Measurements from ENCODE around the gene FBXO28. TPM values are rescaled to one million over a fixed set of nuclear protein-coding genes. Genes with fewer than 3 reads are reported as not detected.
A peak's percentile ranks its signal among the peaks of the same experiment; 100 is the strongest.

The FBXO28 gene
- 10 to 100 TPM; 40.2 to 65.7 (median 45.7) TPM for total RNA-seq

GRCh38 chr1:224113918-224114786 lies at the start of gene FBXO28:
FBXO28 (plus strand) TSS chr1:224114111; CDS start chr1:224114130, 19 bp downstream.
- peak within 1 kb of the TSS; percentile 83 for H3K4me3 ChIP-seq
- H3K27me3 ChIP-seq, result no peaks in the 10 kb centered on the region
- no peaks in the 10 kb centered on the region for H3K36me3 ChIP-seq
- H3K27ac ChIP-seq, result peak within 1 kb of the TSS; percentile 87
- TF ChIP-seq CTCF (IDR thresholded peaks at IDR 0.05), result no peak
- TF ChIP-seq POLR2AphosphoS5 (IDR thresholded peaks at IDR 0.05), result peak; percentile 77 to 94 (median 77)
- TF ChIP-seq POLR2A (IDR thresholded peaks at IDR 0.05), result peak; percentile 60 to 88
- no peak for TF ChIP-seq EP300 (IDR thresholded peaks at IDR 0.05)
- peaks cover 29% of the 10 kb centered on the region for H3K4me1 ChIP-seq
- no peaks in the 10 kb centered on the region for H3K9me3 ChIP-seq
- peak; percentile 97 to 98 for DNase-seq (ENCODE audit: low spot score in 2 of 2)
- WGBS, result 1% methylated on average over 28 of the region's 60 CpGs

- DNase-seq (ENCODE audit: low spot score in 2 of 2), result no peak
- no peaks in the 10 kb centered on the region for H3K9me3 ChIP-seq
- H3K27ac ChIP-seq, result no peak overlapping the region
- no peaks in the 10 kb centered on the region for H3K36me3 ChIP-seq
- H3K4me1 ChIP-seq, result no peaks in the 10 kb centered on the region
- WGBS, result 73% methylated on average over 5 of the region's 5 CpGs
- H3K4me3 ChIP-seq, result no peak overlapping the region
- no peak for TF ChIP-seq EP300 (IDR thresholded peaks at IDR 0.05)
- no peak for TF ChIP-seq CTCF (IDR thresholded peaks at IDR 0.05)
- no peak for TF ChIP-seq POLR2AphosphoS5 (IDR thresholded peaks at IDR 0.05)
- TF ChIP-seq POLR2A (IDR thresholded peaks at IDR 0.05), result no peak
- no peaks in the 10 kb centered on the region for H3K27me3 ChIP-seq
Measured at GRCh38 chr1:224064150-224064549, 49.8 kb upstream of the FBXO28 start.

- no peak for DNase-seq (ENCODE audit: low spot score in 2 of 2)
- 57% methylated on average over 2 of the region's 2 CpGs for WGBS
- H3K27me3 ChIP-seq, result no peaks in the 10 kb centered on the region
- H3K4me3 ChIP-seq, result no peak overlapping the region
- TF ChIP-seq POLR2A (IDR thresholded peaks at IDR 0.05) (no peak), EP300 (IDR thresholded peaks at IDR 0.05) (no peak), POLR2AphosphoS5 (IDR thresholded peaks at IDR 0.05) (no peak), CTCF (IDR thresholded peaks at IDR 0.05) (no peak)
- H3K36me3 ChIP-seq, result no peaks in the 10 kb centered on the region
- H3K9me3 ChIP-seq, result no peaks in the 10 kb centered on the region
- H3K4me1 ChIP-seq, result no peaks in the 10 kb centered on the region
- H3K27ac ChIP-seq, result no peak overlapping the region
Measured at GRCh38 chr1:224065455-224065854, 48.5 kb upstream of the FBXO28 start.

GRCh38 chr1:224067207-224067606 lies 46.7 kb upstream of the FBXO28 start:
- H3K9me3 ChIP-seq, result no peaks in the 10 kb centered on the region
- no peaks in the 10 kb centered on the region for H3K36me3 ChIP-seq
- TF ChIP-seq CTCF (IDR thresholded peaks at IDR 0.05) (no peak), POLR2A (IDR thresholded peaks at IDR 0.05) (no peak), EP300 (IDR thresholded peaks at IDR 0.05) (no peak), POLR2AphosphoS5 (IDR thresholded peaks at IDR 0.05) (no peak)
- DNase-seq (ENCODE audit: low spot score in 2 of 2), result no peak
- no peak overlapping the region for H3K4me3 ChIP-seq
- no peaks in the 10 kb centered on the region for H3K4me1 ChIP-seq
- no peaks in the 10 kb centered on the region for H3K27me3 ChIP-seq
- H3K27ac ChIP-seq, result no peak overlapping the region

GRCh38 chr1:224067621-224068457 lies 46.1 kb upstream of the FBXO28 start:
- no peak overlapping the region for H3K27ac ChIP-seq
- no peak for TF ChIP-seq EP300 (IDR thresholded peaks at IDR 0.05)
- no peak for TF ChIP-seq POLR2A (IDR thresholded peaks at IDR 0.05)
- TF ChIP-seq CTCF (IDR thresholded peaks at IDR 0.05), result no peak
- TF ChIP-seq POLR2AphosphoS5 (IDR thresholded peaks at IDR 0.05), result no peak
- WGBS, result 69% methylated on average over 3 of the region's 3 CpGs
- H3K4me1 ChIP-seq, result no peaks in the 10 kb centered on the region
- no peaks in the 10 kb centered on the region for H3K36me3 ChIP-seq
- no peak overlapping the region for H3K4me3 ChIP-seq
- DNase-seq (ENCODE audit: low spot score in 2 of 2), result no peak
- no peaks in the 10 kb centered on the region for H3K27me3 ChIP-seq
- no peaks in the 10 kb centered on the region for H3K9me3 ChIP-seq
